Right kidney (tissue), 1 donor: ENCODE results near the gene ELK4.
A peak's percentile ranks its signal among the peaks of the same experiment; 100 is the strongest.

Experiments
- DNase-seq: peaks from one replicate; pipeline ENCODE4 v3.0.0-alpha.2; 2016

The ELK4 gene

DNA sequence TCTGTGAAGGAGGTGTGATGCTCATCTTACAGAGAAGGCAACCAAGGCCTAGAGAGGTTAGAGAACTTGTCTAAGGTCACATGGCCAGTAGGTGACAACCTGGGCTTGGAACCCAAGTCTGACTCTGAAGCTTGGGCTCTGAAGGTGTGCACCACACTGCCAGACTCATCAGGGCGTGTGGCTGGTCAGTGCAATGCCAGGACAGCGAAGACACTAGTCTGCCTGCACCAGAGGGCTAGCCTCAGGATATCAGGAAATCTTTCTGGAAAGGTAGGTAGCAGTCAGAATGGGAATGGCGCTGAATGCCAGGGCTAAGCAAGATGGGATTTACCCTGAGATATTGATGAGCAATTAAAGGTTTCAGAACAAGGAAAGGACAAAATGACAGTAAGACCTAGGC lies 34.9 kb downstream of the ELK4 start:
- no peak for DNase-seq

DNA sequence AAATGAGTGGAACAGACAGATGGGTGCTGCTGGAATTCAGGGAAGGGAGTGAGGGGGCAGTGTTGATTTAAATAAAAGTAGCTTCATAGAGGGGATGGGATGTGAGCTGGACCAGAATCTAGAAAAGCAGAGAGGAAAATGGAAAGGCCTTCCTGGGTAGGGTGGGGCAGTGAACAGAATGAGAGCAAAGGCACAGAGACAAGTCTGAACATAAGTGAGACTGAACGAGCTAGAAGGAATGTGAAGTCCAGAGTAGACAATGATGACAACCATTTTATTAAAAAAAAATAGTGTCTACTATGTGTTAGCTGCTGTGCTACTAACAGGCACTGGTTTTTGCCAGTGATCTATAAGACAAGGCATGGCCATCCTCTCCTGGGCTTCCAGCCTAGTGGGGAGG lies 36.0 kb downstream of the ELK4 start:
- no peak for DNase-seq

DNA sequence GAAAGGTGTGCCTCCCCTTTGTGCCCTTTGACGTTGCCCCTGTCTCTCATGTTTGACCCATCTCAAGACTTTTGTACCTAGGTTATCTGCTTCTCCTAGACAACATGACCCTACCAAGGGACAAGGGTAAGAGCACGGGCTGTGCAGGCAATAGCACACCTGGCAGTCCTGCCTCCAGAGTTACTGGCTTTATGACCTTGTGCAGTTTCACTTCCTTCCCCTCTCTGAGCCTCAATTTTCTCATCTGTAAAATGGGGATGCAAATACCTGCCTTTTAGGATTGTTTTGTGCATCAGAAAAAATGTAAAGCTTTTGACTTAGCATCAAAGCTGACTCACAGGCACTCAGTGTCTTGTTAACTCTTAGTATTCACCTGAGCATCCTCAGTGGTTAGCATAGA lies 36.4 kb downstream of the ELK4 start:
- no peak for DNase-seq

DNA sequence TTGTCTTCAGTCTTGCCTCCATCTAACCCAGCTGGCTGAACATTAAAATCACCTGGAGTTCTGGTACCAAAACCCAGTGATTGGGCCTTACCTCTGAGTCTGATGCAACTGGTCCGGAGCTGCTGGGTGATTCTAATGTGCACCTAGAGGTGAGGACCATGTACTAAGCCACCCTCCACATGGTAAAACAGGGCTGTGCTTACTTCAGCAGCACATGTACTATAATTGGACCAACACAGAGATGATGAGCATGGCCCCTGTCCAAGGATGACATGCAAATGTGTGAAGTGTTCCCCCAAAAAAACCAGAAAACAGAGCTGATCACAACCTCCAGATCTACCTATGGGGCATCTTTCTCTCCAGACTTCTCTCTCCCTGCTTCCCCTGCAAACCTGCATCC lies 37.0 kb downstream of the ELK4 start:
- DNase-seq, result no peak

DNA sequence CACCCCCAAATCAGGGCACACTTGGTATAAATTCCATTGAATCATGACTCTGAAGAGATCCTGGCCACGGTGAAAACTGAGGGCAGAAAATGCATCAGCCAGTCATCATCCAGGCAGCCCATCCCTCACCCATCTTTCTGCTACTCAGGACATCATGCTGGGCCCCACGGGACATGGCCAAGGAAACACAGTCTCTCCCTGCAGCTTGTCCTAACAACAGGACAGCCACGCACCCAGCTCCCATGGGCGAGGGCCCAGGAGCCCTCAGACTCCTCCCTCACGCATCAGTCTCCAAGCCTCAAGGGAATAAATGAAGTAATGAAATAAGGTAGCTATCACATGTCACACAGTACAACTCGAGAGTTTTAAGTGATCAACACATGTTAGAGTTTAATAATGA lies 37.8 kb downstream of the ELK4 start:
- no peak for DNase-seq

DNA sequence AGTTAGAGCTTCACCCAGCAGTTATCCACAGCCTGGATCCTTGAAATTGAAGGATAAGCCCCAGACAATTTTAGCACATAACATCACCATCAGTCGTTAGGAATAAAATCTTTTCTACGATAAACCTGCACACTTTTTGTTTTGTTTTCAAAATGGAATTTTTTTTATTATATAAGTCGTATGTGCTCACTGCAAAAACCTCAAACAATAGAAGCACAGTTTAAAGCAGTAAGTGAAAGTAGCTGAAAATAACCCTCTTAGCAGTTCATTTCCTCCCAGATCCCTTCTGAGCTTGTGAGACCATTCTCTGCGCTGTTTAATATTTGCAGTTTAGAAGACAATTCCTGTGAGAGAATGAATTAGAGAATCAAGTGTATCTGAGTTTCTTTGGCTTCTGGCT lies 38.3 kb downstream of the ELK4 start:
- no peak for DNase-seq

DNA sequence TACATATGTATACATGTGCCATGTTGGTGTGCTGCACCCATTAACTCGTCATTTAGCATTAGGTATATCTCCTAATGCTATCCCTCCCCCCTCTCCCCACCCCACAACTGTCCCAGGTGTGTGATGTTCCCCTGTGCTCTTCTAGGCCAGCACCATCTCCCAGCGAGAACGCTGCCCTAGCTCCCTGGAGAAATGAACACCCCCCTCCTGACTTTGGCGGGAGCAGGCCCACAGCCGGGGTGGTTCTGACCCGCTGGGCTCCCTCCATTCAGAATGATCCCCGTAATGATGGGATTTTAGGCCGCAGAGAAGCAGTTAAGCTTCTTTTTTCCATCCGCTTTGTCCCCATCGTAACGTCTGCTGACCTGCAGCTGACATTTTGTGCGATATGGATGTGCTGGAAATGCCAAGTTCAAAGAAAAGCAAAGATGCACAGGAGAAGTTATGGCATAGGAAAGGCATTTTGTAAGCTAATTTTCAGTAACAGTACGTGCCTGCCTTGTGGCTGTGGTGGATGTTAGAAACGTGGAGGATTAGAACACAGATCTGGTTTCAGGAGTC lies 39.3 kb downstream of the ELK4 start:
- DNase-seq, result no peak

DNA sequence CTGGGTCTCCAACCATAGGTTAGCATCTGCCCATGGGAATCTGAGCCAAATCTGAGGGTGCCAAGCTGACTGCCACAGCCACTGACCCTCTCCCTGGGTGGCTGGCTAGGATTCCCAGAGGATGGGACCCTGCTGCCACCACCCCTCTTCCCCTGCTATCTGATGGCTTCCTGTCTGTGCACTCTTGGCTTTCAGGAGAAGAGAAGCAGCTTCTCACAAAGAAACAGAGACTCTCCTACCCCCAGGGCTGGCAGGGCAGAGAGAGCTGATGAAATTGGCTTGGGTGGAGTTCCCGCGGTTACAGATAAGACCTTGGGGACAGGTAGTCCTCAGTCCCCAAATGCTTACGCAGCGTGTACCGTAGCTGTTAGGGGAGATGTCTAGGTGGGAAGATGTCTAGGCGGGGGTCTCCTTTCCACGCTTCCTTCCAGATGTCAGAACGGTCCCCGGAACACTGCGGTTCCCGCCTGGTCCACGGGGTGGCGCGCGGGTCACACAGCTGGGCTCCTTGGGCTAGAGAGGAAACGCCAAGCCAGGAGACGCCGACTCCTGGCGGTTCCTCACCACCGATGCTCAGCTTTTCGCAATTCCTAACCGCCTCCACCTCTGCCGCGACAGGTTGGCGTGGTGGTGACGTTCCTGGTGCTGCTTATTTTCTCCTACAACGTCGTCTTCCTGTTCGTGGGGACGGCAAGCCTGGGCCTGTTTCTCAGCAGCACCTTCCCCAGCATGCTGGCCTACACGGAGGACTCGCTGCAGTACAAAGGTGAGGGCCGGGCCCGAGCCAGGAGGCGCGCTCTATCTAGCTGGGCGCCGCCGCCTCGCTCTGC lies 40.1 kb downstream of the ELK4 start:
- DNase-seq, result peak; percentile 91

DNA sequence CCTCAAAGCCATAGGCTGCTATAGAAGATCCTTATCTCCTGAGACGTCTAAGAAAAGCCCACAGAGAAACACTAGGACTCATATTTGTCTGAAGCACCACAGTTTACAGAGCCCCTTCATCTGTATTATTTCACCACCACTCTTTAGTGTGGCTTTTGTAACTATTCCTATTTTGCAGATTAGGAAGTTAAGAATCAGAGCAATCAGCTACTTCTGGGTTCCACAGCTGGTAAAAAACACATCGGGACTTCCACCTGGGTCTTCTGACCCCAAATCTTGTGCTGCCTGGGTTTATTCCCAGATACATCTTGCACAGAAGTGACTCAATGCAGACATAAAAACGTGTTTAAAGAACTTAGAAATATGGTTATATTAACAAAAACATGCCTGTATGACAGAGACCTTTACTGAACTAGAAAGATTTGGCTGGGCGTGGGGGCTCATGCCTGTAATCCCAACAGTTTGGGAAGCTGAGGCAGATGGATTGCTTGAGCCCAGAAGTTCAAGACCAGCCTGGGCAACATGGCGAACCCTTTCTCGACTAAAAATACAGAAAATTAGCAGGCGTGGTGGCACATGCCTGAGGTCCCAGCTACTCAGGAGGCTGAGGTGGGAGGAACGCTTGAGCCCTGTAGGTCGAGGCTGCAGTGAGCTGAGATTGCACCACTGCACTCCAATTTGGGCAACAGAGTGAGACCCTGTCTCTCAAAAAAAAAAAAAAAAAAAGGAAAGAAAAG lies 40.9 kb downstream of the ELK4 start:
- DNase-seq, result no peak

DNA sequence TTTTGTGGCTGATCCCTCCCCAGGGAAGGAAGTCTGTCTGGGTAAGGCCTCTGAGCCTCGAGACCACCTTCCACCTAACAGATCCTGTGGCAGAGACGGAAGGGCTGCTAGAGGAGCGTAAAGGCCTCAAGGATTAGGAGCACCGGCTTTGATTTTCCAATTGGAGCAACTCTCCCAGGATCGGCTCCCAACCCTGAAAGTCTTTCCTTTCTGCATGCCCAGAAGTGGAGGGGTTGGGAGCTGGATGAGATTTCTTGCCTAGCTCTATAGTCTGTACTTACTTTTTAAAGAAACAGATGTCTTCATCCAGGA lies 41.4 kb downstream of the ELK4 start:
- DNase-seq, result no peak

DNA sequence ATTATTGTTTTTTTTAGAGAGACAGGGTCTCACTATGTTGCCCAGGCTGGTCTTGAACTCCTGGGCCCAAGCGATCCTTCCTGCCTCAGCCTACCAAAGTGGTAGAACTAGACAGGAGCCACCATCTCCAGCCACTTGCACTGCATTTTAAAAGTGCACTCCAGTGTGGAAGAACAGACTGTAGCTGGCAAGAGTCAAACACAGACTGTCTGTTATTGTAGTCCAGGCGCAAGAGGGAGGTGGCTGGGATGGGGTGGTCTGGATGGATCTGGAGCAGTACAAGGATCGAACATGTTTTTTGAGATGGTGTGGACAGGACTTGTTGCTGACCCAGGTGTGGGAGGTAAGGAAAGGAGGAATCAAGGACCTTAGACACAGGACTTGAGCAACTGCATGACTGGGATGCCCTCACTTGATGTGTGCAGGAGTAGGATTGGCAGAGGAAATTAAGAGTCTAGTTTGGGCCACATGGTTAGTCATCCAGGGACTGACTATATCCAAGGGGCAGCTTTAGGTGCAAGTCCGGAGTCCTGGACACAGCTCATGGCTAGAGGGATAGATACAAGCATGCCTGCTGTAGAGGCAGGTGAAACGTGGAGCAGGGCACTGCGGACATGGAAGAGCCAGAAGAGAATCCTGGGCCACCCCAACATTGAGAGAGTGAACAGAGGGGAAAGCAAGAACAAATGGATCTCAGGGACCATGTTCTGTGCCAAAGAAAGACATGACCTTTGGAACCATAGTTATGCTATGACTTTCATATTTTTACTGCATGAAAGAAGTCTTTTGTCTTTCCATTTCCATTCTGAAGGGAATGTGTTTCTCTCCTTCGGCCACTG lies 42.0 kb downstream of the ELK4 start:
- no peak for DNase-seq

DNA sequence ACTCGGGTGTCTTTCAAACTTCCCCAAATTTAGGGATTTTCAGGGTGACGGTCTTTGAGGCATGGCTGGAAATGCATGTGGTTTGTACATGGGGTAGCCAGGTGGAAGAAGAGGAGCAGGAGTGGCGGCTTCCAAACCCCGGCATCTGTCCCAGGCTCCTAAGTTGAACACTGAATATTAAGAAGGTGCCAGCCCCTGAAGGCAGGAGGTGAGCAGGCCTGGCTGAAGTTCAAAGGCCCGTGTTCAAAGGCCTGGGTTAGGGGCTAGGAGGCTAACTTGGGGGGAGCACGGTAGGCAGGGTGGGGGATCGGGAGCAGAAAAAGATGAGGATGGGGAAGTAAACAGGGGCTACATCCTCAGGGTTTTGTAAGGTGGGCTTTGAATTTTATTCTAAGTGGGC lies 42.8 kb downstream of the ELK4 start:
- DNase-seq, result no peak

DNA sequence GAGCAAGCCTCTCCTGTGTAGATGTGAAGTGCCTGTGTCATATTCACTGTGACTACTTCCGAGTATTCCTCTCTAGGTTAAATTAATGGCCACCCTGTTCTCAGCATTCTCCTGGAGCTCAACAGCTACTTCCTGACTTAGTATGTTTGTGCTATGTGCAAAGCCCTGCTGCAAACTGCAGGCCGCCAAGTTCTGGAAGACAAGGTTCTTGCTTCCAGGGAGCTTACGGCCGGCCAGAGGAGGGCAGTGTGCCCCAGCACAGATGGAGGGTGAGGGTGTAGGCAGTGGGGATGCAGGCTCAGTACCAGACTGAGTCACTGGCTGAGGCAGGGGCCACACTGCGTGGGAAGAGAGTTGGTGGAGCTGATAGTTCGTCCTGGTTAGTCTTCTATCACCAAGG lies 43.2 kb downstream of the ELK4 start:
- DNase-seq, result no peak

DNA sequence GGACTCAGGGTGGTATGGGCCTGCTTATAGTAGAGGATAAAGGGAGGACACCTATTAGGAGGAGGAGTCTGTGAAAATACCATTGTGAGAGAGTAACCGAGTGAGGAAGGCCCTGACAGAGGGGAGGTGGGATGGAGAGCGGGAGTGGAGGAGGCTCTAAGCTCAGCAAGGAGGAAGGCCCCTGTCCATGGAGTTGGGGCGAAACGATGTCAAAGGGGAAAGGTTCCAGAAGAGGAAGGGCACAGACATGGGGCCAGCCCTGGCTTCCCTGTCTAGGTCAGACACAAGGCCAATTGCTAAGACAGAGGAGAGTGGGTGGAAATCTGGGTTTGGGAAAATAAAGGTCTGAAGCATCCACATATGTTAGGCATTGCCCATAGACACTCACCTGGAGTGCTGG lies 44.2 kb downstream of the ELK4 start:
- DNase-seq, result no peak

DNA sequence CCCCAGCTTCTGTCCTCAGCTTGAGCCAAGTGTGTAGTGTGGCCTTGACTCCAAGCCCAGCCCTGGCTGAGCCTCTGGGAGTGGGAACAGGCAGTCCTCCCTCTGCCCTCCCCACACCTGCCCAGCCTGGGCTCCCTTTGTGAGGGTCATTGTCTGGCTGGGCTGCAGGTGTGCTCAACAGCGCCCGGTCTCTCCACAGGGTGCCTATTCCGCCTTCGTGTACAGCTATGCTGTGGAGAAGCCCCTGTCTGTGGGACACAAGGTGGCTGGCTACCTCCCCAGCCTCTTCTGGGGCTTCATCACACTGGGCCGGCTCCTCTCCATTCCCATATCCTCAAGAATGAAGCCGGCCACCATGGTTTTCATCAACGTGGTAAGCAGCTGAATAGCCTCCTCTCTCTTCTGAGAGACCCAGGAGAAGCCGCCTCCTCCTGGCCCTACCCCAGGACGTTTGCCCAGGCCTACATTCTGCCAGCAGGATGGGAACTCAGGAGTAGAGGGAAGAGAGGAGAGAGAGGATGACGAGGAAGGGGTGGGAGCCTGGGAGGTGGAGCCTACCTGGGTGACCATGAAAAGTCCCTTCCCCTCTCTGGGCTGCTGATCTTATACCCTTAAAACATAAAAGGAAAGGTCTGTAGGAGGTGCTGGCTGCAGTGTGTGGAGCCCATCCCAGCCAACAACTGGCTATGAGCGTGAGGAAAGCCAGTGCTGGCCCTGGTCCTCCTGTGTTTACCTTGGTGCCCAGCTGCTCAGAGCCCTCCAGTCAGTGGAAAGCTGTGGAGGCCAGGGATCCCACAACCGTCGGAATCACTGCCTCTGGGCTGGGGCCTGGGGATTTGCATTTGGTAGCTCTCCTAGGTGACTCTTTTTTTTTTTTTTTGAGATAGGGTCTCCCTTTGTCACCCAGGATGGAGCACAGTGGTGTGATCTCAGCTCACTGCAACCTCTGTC lies 45.7 kb downstream of the ELK4 start:
- DNase-seq, result no peak

DNA sequence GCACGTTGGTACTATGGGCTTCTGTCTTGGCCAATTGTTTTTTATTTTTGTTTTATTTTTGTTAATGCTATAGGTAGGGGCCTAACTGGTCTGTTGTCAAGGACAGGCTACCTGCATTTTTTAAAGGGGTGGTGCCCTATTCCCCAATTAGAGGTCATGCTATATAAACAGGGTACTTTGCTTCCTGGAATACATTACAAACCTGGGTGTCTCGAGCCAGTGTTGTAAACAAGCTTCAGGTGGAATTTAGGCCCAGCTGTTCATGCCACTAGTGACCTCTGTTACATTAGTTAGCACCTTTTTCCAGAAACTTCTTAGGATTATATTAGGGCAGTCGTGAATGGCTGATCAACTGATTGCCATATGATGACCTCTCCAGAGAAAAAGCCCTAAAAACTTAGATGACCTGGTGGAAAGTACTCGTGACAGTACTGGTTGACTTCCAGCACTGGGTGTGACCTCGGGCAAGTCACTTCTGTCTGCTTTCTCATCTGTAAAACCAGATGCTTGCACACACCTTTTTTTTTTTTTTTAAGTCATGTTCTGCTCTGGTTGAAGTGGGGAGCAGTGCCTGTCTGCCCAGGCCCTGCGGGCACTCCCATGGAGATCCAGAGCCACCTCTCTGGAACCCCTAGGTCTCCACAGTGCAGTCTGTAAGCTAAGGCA lies 46.5 kb downstream of the ELK4 start:
- no peak for DNase-seq

DNA sequence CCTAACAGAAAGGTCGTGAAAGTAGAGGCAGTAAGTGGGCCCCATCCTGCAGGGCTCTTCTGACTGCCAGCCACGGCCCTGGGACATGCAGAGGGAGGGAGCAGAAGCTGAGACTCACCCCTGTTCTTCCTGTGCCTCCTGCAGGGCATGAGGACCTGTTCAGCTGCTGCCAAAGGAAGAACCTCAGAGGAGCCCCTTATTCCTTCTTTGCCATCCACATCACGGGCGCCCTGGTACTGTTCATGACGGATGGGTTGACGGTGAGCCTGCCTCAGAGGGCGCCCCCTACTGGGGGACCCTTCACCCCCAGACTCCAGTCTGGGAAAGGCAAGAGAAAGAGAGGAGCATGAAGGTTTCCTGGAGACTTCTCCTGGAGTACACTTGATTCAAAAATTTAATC lies 47.1 kb downstream of the ELK4 start:
- DNase-seq, result no peak

DNA sequence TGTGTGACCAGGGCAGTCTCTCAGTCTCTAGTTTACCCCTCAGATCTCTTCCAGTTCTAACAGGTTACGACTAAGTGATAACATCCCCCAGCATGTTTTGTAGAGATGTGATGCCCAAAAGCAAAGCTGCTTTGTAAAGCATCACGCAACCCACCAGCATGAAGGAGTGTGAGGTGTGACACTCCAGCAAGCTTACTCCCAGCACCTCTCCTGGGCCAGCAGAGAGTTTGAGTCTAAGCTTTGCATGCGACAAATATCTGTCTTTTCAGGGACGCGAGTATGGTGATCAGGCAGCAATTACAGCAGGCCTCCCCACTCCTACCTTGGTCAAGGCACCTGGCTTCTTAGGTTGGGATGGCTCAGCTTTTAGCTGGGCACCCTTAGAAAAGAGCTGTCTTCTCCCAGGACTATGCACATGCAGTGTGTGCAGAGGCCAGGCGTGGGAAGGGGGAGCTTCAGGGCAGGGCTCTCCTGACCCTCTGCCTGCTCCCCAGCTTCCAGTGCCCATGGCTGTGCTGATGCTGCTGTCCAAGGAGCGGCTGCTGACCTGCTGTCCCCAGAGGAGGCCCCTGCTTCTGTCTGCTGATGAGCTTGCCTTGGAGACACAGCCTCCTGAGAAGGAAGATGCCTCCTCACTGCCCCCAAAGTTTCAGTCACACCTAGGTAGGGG lies 48.2 kb downstream of the ELK4 start:
- no peak for DNase-seq

DNA sequence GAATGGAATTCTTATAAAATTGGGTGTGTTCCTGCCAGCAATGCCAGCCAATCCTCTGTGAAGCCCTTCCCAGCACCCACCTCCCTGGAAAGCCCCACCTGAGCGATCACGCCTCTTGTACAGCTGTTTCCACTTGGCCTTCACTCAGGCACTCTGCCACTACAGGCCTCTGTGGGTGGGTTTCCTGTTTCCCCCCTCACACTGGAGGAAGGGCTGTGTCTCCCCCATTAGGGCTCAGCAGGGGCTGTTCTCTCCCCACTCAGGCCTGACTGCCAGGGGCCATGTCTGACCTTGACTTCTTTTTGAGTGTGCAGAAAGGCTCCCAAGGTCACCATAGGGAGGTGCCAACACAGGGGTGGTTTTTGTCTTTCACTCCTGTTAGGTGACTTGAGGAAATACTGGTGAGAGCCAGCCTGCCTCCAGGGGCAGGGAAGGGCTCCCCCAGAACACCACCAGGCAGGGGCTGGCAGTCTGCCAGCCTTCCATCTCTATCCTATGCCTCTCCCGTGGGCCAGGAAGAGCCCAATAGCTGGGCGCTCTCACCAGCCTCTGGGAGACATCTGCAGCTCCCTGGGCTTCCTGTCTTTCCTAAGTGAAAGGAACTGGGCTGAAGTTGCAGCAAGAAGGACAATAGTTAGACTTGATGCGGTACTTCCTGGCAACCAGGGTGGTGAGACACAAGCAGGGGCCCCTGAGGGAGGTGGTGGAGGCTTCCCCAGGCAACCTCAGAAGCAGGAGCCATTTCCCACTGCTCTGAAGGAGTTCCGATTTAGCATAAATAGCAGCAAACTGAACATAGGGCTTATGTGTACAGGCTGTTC lies 49.1 kb downstream of the ELK4 start:
- no peak for DNase-seq

DNA sequence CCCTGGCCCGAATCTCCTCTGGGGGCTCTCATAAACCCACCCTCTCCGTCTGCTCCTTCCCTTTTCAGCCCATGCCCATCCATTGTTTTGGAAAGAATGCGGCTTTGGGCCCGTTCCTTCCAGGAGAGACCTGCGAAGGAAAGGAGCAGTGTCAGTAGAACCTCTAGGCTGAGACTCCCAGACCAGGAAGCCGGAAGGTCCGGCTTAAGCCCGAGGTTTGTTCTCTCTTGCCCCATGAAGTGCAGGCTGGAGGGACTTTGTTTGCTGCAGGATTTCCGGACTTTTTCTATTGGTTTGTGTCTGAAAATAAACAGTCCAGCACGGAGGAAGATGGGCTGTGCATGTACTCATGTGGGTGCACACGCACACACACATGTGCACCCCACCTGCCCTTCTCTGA lies 49.8 kb downstream of the ELK4 start:
- DNase-seq, result no peak
